Transverse colon (tissue), 3 donors: ENCODE data around the gene PLCL1.

ENCODE experiments used
- POLR2A ChIP-seq: fragments of 450-650 bp; IDR thresholded peaks from one replicate; pipeline ENCODE4 v1.6.1; 2016; ENCODE audit warnings: antibody characterized with exemption, mild to moderate bottlenecking, moderate library complexity
- TF ChIP-seq, protein P1 (sequence below), 5 experiments: fragments of 200-600 bp in 3 of 5; fragments of 450-650 bp in 2 of 5; sonication (generic) in 3 of 5; IDR thresholded peaks; 1 replicate in 2 of 5; 2 replicates in 3 of 5; pipeline ENCODE4 v1.5.1; 2016 to 2017; ENCODE audit warnings: antibody characterized with exemption in 5 of 5, inconsistent platforms in 3 of 5, mild to moderate bottlenecking in 2 of 5, moderate library complexity in 1 of 5

DNA sequence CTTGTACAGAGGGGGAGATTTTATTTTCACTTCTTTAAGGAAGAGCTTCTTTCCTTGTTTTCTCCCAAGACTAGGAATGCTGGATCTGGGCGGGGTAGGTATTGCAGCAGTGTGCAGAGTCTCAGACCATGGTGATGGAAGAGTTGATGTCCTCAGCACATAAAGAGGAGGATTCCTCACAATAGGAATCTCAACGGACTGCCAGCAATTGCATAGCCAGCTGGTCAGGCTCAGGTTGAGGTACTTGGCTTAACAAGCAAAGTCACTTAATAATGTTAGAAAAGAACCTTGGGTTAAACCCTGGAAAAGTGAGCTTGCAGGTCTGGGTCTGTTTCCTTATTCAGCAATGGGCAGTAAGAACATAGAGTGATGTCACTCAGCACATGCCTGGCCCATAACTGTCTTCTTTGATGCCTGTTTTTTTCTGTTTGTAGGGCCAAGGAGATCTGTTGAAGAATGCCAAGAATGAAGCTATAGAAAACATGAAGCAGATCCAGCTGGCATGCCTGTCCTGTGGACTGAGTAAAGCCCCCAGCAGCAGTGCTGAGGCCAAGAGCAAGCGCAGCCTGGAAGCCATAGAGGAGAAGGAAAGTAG lies 342.1 kb downstream of the PLCL1 start:
- TF ChIP-seq POLR2A: no peak
- TF ChIP-seq, protein P1, sequence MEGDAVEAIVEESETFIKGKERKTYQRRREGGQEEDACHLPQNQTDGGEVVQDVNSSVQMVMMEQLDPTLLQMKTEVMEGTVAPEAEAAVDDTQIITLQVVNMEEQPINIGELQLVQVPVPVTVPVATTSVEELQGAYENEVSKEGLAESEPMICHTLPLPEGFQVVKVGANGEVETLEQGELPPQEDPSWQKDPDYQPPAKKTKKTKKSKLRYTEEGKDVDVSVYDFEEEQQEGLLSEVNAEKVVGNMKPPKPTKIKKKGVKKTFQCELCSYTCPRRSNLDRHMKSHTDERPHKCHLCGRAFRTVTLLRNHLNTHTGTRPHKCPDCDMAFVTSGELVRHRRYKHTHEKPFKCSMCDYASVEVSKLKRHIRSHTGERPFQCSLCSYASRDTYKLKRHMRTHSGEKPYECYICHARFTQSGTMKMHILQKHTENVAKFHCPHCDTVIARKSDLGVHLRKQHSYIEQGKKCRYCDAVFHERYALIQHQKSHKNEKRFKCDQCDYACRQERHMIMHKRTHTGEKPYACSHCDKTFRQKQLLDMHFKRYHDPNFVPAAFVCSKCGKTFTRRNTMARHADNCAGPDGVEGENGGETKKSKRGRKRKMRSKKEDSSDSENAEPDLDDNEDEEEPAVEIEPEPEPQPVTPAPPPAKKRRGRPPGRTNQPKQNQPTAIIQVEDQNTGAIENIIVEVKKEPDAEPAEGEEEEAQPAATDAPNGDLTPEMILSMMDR (IDR thresholded peaks at IDR 0.05): no peak
